AG04449 (cell line): ENCODE results near the gene LRP1.

ENCODE experiments used
- CTCF ChIA-PET: fragments of 350-600 bp; formaldehyde crosslinking; extraction: SDS; loops from one replicate; lab custom pipeline; 2021; ENCODE audit warnings: antibody characterized with exemption; lab: Yijun Ruan, JAX
- POLR2A ChIA-PET: fragments of 400-600, 350-600 bp; formaldehyde crosslinking; extraction: SDS; loops from one replicate; lab custom pipeline; 2020; ENCODE audit warnings: antibody characterized with exemption, inconsistent platforms; lab: Yijun Ruan, JAX
- DNase-seq: peaks from one replicate; pipeline ENCODE4 v3.0.0-alpha.2; 2010; ENCODE audit warnings: low read depth, low spot score
- H3K4me3 ChIP-seq: 2 replicates; pipeline ENCODE4 v1.5.1; 2011; ENCODE audit warnings: low read depth, mild to moderate bottlenecking, control low read depth, low read length
- TF ChIP-seq, protein P1 (sequence below): IDR thresholded peaks from one replicate; pipeline ENCODE4 v1.5.1; 2011; ENCODE audit warnings: mild to moderate bottlenecking, moderate library complexity, low read length, control low read depth, inconsistent platforms; ENCODE audit not compliant: insufficient read depth; ENCODE audit errors: missing control alignments

LRP1 gene

DNA sequence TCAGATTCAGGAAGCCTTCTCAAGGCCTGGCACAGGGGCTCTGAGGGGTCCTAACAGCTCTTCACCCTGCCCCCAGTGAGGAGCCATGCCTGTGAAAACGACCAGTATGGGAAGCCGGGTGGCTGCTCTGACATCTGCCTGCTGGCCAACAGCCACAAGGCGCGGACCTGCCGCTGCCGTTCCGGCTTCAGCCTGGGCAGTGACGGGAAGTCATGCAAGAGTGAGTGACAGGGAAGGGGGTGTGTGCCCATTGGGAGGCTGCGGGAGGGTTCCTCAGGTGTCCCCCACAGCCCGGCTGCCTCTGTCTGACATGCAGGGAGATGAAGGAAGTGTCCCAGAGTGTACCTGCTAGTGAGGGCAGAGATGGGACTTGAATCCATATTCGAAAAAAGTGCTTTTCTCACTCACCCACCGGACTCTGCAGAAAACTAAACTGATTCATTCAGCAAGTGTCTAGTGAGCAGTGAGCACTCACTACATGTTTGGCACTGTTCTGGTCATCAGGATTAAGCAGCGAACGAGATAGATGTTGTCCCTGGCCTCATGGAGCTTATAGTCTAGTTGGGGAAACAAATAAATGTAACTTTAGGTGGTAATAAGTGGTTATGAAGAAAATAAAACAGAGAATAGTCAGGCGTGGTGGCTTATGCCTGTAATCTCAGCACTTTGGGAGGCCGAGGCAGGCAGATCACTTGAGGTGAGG, 28.6 kb downstream of the LRP1 start:
- ChIA-PET POLR2A (interaction anchor here (0.9 kb wide), 1 partner anchor 21 kb away, joined by 3 read pairs; no protein-coding TSS in a partner anchor), CTCF (interaction anchor here (1.3 to 2.9 kb wide), 8 partner anchors 10 to 86 kb away, joined by 3 to 14 read pairs (median 4); no protein-coding TSS in a partner anchor)
- DNase-seq, result no peak
- TF ChIP-seq, protein P1, sequence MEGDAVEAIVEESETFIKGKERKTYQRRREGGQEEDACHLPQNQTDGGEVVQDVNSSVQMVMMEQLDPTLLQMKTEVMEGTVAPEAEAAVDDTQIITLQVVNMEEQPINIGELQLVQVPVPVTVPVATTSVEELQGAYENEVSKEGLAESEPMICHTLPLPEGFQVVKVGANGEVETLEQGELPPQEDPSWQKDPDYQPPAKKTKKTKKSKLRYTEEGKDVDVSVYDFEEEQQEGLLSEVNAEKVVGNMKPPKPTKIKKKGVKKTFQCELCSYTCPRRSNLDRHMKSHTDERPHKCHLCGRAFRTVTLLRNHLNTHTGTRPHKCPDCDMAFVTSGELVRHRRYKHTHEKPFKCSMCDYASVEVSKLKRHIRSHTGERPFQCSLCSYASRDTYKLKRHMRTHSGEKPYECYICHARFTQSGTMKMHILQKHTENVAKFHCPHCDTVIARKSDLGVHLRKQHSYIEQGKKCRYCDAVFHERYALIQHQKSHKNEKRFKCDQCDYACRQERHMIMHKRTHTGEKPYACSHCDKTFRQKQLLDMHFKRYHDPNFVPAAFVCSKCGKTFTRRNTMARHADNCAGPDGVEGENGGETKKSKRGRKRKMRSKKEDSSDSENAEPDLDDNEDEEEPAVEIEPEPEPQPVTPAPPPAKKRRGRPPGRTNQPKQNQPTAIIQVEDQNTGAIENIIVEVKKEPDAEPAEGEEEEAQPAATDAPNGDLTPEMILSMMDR, result no peak
- H3K4me3 ChIP-seq, result no peak overlapping the region

DNA sequence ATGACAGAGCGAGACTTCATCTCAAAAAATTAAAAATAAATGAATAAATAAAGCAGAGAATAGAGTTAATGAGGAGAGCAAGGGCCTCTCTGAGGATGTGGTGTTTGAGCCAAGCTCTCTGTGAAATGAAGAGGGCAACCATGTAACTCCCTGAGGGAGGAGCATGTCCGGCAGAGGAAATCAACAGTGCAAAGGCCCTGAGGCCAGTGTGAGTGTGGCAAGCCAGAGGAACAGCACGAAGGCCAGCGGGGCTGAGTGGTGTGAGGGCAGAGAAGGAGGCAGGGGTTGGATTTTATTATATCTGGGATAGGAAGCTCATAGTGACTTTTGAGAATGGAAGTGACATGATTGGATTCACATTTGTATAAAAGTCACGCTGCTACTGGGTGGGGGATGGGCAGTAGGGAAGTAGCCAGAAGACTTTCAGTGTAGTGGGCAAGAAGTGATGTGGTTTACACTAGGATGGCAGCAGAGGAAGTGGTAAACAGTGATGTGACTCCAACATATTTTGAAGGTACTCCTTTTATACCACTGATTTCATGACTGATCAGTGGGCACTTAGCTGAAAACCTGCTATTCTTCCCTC, 29.4 kb downstream of the LRP1 start:
- CTCF ChIA-PET, result interaction anchor here (1.3 to 2.9 kb wide), 8 partner anchors 9 to 85 kb away, joined by 3 to 14 read pairs (median 4); no protein-coding TSS in a partner anchor
- no peak for DNase-seq
- TF ChIP-seq, protein P1, result no peak
- POLR2A ChIA-PET, result no interaction called here
- no peak overlapping the region for H3K4me3 ChIP-seq

DNA sequence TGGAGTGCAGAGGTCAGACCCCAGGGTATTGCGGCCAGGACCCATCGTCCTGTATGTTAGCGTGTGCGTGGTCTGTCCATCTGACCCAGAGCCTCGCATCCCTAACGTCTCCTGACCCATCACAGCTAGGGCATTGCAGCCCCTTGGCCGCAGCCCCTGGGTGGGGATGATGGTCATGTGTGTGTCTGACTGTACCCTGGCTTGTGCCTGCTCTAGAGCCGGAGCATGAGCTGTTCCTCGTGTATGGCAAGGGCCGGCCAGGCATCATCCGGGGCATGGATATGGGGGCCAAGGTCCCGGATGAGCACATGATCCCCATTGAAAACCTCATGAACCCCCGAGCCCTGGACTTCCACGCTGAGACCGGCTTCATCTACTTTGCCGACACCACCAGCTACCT, 29.9 kb downstream of the LRP1 start:
- no peak for DNase-seq
- TF ChIP-seq, protein P1, result no peak
- ChIA-PET CTCF (interaction anchor here (1.3 to 2.9 kb wide), 6 partner anchors 8 to 85 kb away, joined by 3 to 14 read pairs (median 4); no protein-coding TSS in a partner anchor), POLR2A (no interaction called here)
- H3K4me3 ChIP-seq, result no peak overlapping the region

DNA sequence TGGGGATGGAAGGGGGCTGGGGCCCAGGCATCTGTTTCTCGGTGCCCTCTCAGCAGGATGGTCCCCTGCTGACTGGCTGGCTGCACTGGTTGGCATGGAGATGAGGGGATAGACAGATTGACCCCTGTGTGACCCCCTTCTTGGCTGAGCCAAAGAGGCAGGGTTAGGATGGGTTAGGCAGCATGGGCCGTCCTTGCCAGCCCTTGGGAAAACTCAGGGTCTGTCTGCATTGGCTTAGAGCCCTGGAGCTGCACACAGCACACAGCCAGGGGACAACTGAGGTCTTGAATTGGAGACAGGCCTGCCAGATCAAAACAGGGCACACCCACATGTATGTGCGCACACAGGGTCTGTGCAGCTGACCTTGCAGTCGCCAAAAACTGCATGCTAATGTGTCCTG, 30.4 kb downstream of the LRP1 start:
- no peak for DNase-seq
- TF ChIP-seq, protein P1, result no peak
- CTCF ChIA-PET, result interaction anchor here (1.3 to 3.2 kb wide), 5 partner anchors 8 to 35 kb away, joined by 5 to 20 read pairs (median 14); no protein-coding TSS in a partner anchor
- POLR2A ChIA-PET, result no interaction called here
- no peak overlapping the region for H3K4me3 ChIP-seq

DNA sequence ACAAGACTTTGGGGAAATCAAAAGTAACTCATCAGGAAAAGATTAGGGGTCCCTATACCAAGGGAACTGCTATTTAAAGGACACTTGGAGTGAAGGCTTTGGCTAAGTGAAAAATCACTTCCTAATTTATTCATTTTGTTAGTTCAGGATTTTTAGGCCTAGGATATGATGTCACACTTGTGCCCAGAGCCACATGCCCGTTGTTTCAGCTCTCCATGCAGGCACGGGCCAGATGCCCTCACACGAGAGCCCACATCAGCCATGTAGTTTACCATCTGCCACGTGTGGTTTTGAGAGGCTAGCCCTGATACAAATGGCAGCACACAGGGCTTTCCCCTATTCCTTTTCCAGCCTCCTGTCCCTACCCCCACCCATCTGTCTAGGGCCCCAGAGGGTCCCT, 31.0 kb downstream of the LRP1 start:
- ChIA-PET POLR2A (no interaction called here), CTCF (interaction anchor here (1.0 to 3.2 kb wide), 4 partner anchors 14 to 47 kb away, joined by 6 to 20 read pairs (median 14); partner anchors contain the start of gene STAT6)
- DNase-seq, result no peak
- no peak overlapping the region for H3K4me3 ChIP-seq
- TF ChIP-seq, protein P1, result no peak

DNA sequence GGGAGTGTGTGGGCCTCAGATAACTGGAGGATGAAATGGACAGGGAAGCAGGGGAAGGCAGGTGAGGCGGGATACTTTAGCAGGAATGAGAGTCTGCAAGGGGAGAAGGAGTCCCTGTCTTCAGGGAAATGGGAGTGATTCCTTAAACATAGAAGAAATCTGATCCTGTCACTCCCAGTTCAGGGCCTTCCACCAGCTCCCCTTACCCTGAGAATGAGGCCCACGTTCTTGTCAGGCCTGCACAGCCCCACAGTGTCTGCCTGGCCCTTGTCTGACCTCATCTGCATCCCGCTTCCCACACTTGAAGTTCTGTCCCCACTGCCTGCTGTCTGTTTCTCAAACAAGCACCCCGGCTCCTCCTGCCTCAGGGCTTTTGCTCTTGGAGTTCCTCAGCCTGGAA, 31.8 kb downstream of the LRP1 start:
- TF ChIP-seq, protein P1, result no peak
- no peak for DNase-seq
- POLR2A ChIA-PET, result interaction anchor here (0.6 to 1.5 kb wide), 2 partner anchors 8 to 12 kb away, joined by 3 to 4 read pairs; no protein-coding TSS in a partner anchor
- no peak overlapping the region for H3K4me3 ChIP-seq
- CTCF ChIA-PET, result interaction anchor here (1.0 to 3.2 kb wide), 5 partner anchors 13 to 54 kb away, joined by 3 to 20 read pairs (median 9); partner anchors contain the start of gene STAT6
